Endothelial cell of umbilical vein (primary cell): Measurements from ENCODE around the gene PPP1R26.

Source experiments
- EZH2 ChIP-seq: IDR thresholded peaks from 2 replicates; pipeline ENCODE4 v1.6.1; 2012; ENCODE audit warnings: borderline replicate concordance, low read depth, mild to moderate bottlenecking, moderate library complexity, low read length, inconsistent platforms; ENCODE audit not compliant: severe bottlenecking
- TF ChIP-seq, protein P1 (sequence below), 2 donors: IDR thresholded peaks; 1 replicate in 1 of 2; 2 replicates in 1 of 2; pipeline ENCODE4 v1.5.1; 2011; ENCODE audit warnings: low read length in 2 of 2, mild to moderate bottlenecking in 2 of 2, moderate library complexity in 2 of 2, control low read depth in 1 of 2, inconsistent platforms in 1 of 2, low read depth in 1 of 2; ENCODE audit not compliant: insufficient read depth in 1 of 2; ENCODE audit errors: extremely low read depth in 1 of 2

GRCh38 chr9:135485832-135486231 is 6.2 kb downstream of the PPP1R26 start:
- TF ChIP-seq, protein P1, sequence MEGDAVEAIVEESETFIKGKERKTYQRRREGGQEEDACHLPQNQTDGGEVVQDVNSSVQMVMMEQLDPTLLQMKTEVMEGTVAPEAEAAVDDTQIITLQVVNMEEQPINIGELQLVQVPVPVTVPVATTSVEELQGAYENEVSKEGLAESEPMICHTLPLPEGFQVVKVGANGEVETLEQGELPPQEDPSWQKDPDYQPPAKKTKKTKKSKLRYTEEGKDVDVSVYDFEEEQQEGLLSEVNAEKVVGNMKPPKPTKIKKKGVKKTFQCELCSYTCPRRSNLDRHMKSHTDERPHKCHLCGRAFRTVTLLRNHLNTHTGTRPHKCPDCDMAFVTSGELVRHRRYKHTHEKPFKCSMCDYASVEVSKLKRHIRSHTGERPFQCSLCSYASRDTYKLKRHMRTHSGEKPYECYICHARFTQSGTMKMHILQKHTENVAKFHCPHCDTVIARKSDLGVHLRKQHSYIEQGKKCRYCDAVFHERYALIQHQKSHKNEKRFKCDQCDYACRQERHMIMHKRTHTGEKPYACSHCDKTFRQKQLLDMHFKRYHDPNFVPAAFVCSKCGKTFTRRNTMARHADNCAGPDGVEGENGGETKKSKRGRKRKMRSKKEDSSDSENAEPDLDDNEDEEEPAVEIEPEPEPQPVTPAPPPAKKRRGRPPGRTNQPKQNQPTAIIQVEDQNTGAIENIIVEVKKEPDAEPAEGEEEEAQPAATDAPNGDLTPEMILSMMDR (IDR thresholded peaks at IDR 0.05; ENCODE audit: extremely low read depth in 1 of 2, insufficient read depth in 1 of 2, low read depth in 1 of 2, low read length in 2 of 2) = no peak
- no peak for TF ChIP-seq EZH2
